K562 (cell line): ENCODE data around the gene RERE. TPM values are rescaled to one million over a fixed set of nuclear protein-coding genes. Genes with fewer than 3 reads are reported as not detected.

ENCODE experiments used
- ARID2 ChIP-seq: fragments of 450-650 bp; IDR thresholded peaks from 2 replicates; pipeline ENCODE4 v1.6.1; 2017; ENCODE audit warnings: antibody characterized with exemption, mild to moderate bottlenecking
- BCOR ChIP-seq: fragments of 450-650 bp; IDR thresholded peaks from 2 replicates; pipeline ENCODE4 v1.6.1; 2016
- BRCA1 ChIP-seq, 2 experiments: fragments of 450-650 bp in 1 of 2; sonication (generic) in 1 of 2; formaldehyde crosslinking in 1 of 2; IDR thresholded peaks; 2 replicates each; pipeline versions ENCODE4 v1.5.0 to v1.6.1; 2017 to 2020; ENCODE audit warnings: mild to moderate bottlenecking in 1 of 2, missing genetic modification reagents in 1 of 2
- CREB5 ChIP-seq: fragments of 250-450 bp; sonication (Bioruptor Pico); IDR thresholded peaks from 2 replicates; pipeline ENCODE4 v1.5.0; 2020; ENCODE audit warnings: mild to moderate bottlenecking
- ETS1 ChIP-seq: conservative IDR thresholded peaks from 2 replicates; pipeline ENCODE4 v1.6.1; 2011; ENCODE audit warnings: low read depth, mild to moderate bottlenecking, low read length; ENCODE audit not compliant: control insufficient read depth
- ILK ChIP-seq: fragments of 450-650 bp; IDR thresholded peaks from 2 replicates; pipeline ENCODE4 v1.6.1; 2016; ENCODE audit warnings: missing genetic modification characterization, low read depth, mild to moderate bottlenecking, missing compliant biosample characterization, moderate library complexity, borderline replicate concordance
- MAZ ChIP-seq, 2 experiments: fragments of 450-650 bp in 1 of 2; sonication (generic) in 1 of 2; formaldehyde crosslinking; IDR thresholded peaks in 1 of 2; conservative IDR thresholded peaks in 1 of 2; 2 replicates each; pipeline versions ENCODE4 v1.4.0 to v1.5.0; 2020; ENCODE audit warnings: mild to moderate bottlenecking in 1 of 2, missing genetic modification reagents in 1 of 2
- MEF2D ChIP-seq: conservative IDR thresholded peaks from 2 replicates; pipeline ENCODE4 v1.6.1; 2016; ENCODE audit warnings: low read depth, missing genetic modification characterization, missing compliant biosample characterization
- MITF ChIP-seq: IDR thresholded peaks from 2 replicates; pipeline ENCODE4 v1.6.1; 2014; ENCODE audit warnings: antibody characterized with exemption
- SIRT6 ChIP-seq: IDR thresholded peaks from one replicate; pipeline ENCODE4 v1.6.1; 2012; ENCODE audit warnings: low read depth, mild to moderate bottlenecking, control low read depth, inconsistent platforms, low read length, moderate library complexity
- SMARCA5 ChIP-seq: fragments of 450-650 bp; IDR thresholded peaks from 2 replicates; pipeline ENCODE4 v1.6.1; 2016
- SMC3 ChIP-seq: conservative IDR thresholded peaks from 2 replicates; pipeline ENCODE4 v1.6.1; 2011; ENCODE audit warnings: low read depth, low read length, improper control_type of control experiment; ENCODE audit not compliant: insufficient read depth
- SREBF2 ChIP-seq: sonication (generic); formaldehyde crosslinking; IDR thresholded peaks from 2 replicates; pipeline ENCODE4 v1.4.0; 2020; ENCODE audit warnings: mild to moderate bottlenecking, missing genetic modification reagents
- SRF ChIP-seq, 2 experiments: fragments of 250-450, 450-650 bp in 1 of 2; sonication (Bioruptor Pico) in 1 of 2; sonication (generic) in 1 of 2; formaldehyde crosslinking; IDR thresholded peaks; 2 replicates each; pipeline versions ENCODE4 v1.5.0 to v1.5.1; 2020 to 2022; ENCODE audit warnings: mild to moderate bottlenecking in 1 of 2, missing genetic modification reagents in 1 of 2
- YY1 ChIP-seq, 3 experiments: IDR thresholded peaks; 2 replicates each; pipeline ENCODE4 v1.6.1; 2011; ENCODE audit warnings: low read length in 2 of 3, mild to moderate bottlenecking in 2 of 3, moderate library complexity in 2 of 3, borderline replicate concordance in 1 of 3, control low read depth in 1 of 3, low read depth in 1 of 3; ENCODE audit not compliant: insufficient read depth in 3 of 3, insufficient replicate concordance in 2 of 3, control insufficient read depth in 1 of 3, insufficient read length in 1 of 3; ENCODE audit errors: extremely low read depth in 1 of 3
- ZBTB43 ChIP-seq: sonication (generic); formaldehyde crosslinking; IDR thresholded peaks from 2 replicates; pipeline ENCODE4 v1.8.0; 2023; ENCODE audit warnings: mild to moderate bottlenecking, missing genetic modification reagents
- ZC3H11A ChIP-seq: IDR thresholded peaks from 2 replicates; pipeline ENCODE4 v1.6.1; 2012; ENCODE audit warnings: low read depth, low read length, improper control_type of control experiment
- ZNF165 ChIP-seq: fragments of 250-450 bp; sonication (Bioruptor Pico); IDR thresholded peaks from 2 replicates; pipeline ENCODE4 v1.4.0; 2020; ENCODE audit warnings: borderline replicate concordance
- ZNF311 ChIP-seq: fragments of 250-450 bp; sonication (Bioruptor Pico); IDR thresholded peaks from 2 replicates; pipeline ENCODE4 v1.4.0; 2020; ENCODE audit warnings: mild to moderate bottlenecking, moderate library complexity
- ZNF551 ChIP-seq: fragments of 250-450 bp; sonication (Bioruptor Pico); IDR thresholded peaks from 2 replicates; pipeline ENCODE4 v1.5.0; 2021; ENCODE audit warnings: mild to moderate bottlenecking, moderate library complexity
- ZNF57 ChIP-seq: fragments of 450-650 bp; formaldehyde crosslinking; IDR thresholded peaks from 2 replicates; pipeline ENCODE4 v1.4.0; 2020; ENCODE audit warnings: mild to moderate bottlenecking, moderate library complexity
- ZNF717 ChIP-seq: fragments of 250-450 bp; sonication (Bioruptor Pico); IDR thresholded peaks from 2 replicates; pipeline ENCODE4 v1.5.0; 2021
- polyA plus RNA-seq, 8 experiments: library from polyadenylated mRNA; depleted of rRNA in 4 of 8; stranded (reverse) in 5 of 8; unstranded in 3 of 8; fragments of >200 nt; fragmentation: Nextera tagmentation in 2 of 8; fragmentation: Illumina TruSeq in 1 of 8; extraction: Ambion mirVana in 2 of 8; extraction: Trizol in 1 of 8; gene quantifications; 2 replicates each; pipeline versions ENCODE4 v1.2.1 to v1.2.3, GENCODE V29; 2011 to 2014; ENCODE audit warnings: inconsistent platforms in 1 of 8, missing spikeins in 1 of 8
- total RNA-seq, 7 experiments: library from RNA; depleted of rRNA in 6 of 7; stranded (reverse); fragments of >200 nt in 6 of 7; fragmentation: Illumina TruSeq in 2 of 7; extraction: Trizol in 2 of 7; gene quantifications; 2 replicates each; pipeline versions ENCODE4 v1.2.1 to v1.2.3, GENCODE V29; 2011 to 2021; ENCODE audit warnings: low replicate concordance in 1 of 7

The RERE gene
- total and polyA plus RNA-seq, 9 of the 15 experiments (the other 6 are each of a cell fraction or from before 2014, with no cell fraction given) = 3.0 to 51.5 (median 13.4) TPM

GRCh38 chr1:8314346-8315280 is 502.8 kb downstream of the RERE start (continued):
- TF ChIP-seq SIRT6 = no peak
- no peak for TF ChIP-seq ZC3H11A
- TF ChIP-seq SMARCA5 = no peak
- no peak for TF ChIP-seq ZNF165
- 0 out of 2 replicates have a peak, but pooled peaks have one; percentile 12 for TF ChIP-seq ETS1
- no peak for TF ChIP-seq ZNF551 (CRISPR knock-in tag)
- TF ChIP-seq MITF = no peak
- no peak for TF ChIP-seq ZNF57 (CRISPR knock-in tag)
- peak in 1 of 2 experiments; percentile 65; a peak in 2 of 4 replicates for TF ChIP-seq MAZ (CRISPR knock-in tag; conservative IDR thresholded peaks at IDR 0.05 in 1 of 2, IDR thresholded peaks at IDR 0.05 in 1 of 2)
- no peak for TF ChIP-seq CREB5 (CRISPR knock-in tag)
- TF ChIP-seq MEF2D (tag) = no peak
- no peak for TF ChIP-seq BCOR
- TF ChIP-seq SMC3 = peak; percentile 98
- no peak for TF ChIP-seq ZNF311 (CRISPR knock-in tag)
- 0 out of 4 replicates have a peak, but pooled peaks of 1 of the 2 experiments have one; percentile 36 for TF ChIP-seq SRF (CRISPR knock-in tag; IDR thresholded peaks at IDR 0.05)
- TF ChIP-seq ZBTB43 (CRISPR knock-in tag) = no peak
- peak; percentile 88 for TF ChIP-seq ARID2
- no peak for TF ChIP-seq SREBF2 (CRISPR knock-in tag)
- TF ChIP-seq YY1 (IDR thresholded peaks at IDR 0.05; ENCODE audit: borderline replicate concordance in 1 of 3, control insufficient read depth in 1 of 3, extremely low read depth in 1 of 3, insufficient read depth in 3 of 3, insufficient read length in 1 of 3, insufficient replicate concordance in 2 of 3, low read depth in 1 of 3, low read length in 2 of 3) = peak in 1 of 3 experiments; percentile 16
- no peak for TF ChIP-seq BRCA1 (IDR thresholded peaks at IDR 0.05)
- no peak for TF ChIP-seq BRCA1 (CRISPR knock-in tag; IDR thresholded peaks at IDR 0.05)
- no peak for TF ChIP-seq ZNF717
- no peak for TF ChIP-seq ILK (tag)
